Hepatocyte (in vitro differentiated cells): ENCODE measurements around the gene PRDM10. TPM values are rescaled to one million over a fixed set of nuclear protein-coding genes. Genes with fewer than 3 reads are reported as not detected.

Source experiments
- DNase-seq: peaks from one replicate; pipeline ENCODE4 v3.0.0-alpha.2; 2016; ENCODE audit warnings: low spot score
- H2AFZ ChIP-seq: fragments of 200-600 bp; sonication (generic); 2 replicates; pipeline ENCODE4 v1.6.0; 2016; ENCODE audit warnings: antibody characterized with exemption, mild to moderate bottlenecking
- H3K27ac ChIP-seq: fragments of 200-600 bp; sonication (generic); 2 replicates; pipeline ENCODE4 v1.5.1; 2016; ENCODE audit warnings: mild to moderate bottlenecking
- H3K27me3 ChIP-seq: fragments of 200-600 bp; sonication (generic); 2 replicates; pipeline ENCODE4 v1.6.1; 2016
- H3K36me3 ChIP-seq: fragments of 200-600 bp; sonication (generic); replicated peaks from 2 replicates; pipeline ENCODE4 v1.5.1; 2016; ENCODE audit warnings: low read depth; ENCODE audit not compliant: insufficient read depth
- H3K4me1 ChIP-seq: fragments of 200-600 bp; sonication (generic); 2 replicates; pipeline ENCODE4 v1.5.1; 2016; ENCODE audit warnings: mild to moderate bottlenecking, moderate library complexity; ENCODE audit not compliant: insufficient read depth
- H3K4me2 ChIP-seq: fragments of 200-600 bp; sonication (generic); 2 replicates; pipeline ENCODE4 v1.6.0; 2016
- H3K4me3 ChIP-seq: fragments of 200-600 bp; sonication (generic); 2 replicates; pipeline ENCODE4 v1.5.1; 2016; ENCODE audit warnings: mild to moderate bottlenecking
- H3K79me2 ChIP-seq: fragments of 200-600 bp; sonication (generic); 2 replicates; pipeline ENCODE4 v1.6.0; 2017; ENCODE audit warnings: mild to moderate bottlenecking
- H3K9me2 ChIP-seq: fragments of 200-600 bp; sonication (generic); replicated peaks from 2 replicates; pipeline ENCODE4 v1.6.0; 2017; ENCODE audit warnings: mild to moderate bottlenecking; ENCODE audit not compliant: insufficient read depth
- H3K9me3 ChIP-seq: fragments of 200-600 bp; sonication (generic); 2 replicates; pipeline ENCODE4 v1.5.1; 2016; ENCODE audit warnings: low read depth, mild to moderate bottlenecking
- H4K20me1 ChIP-seq: fragments of 200-600 bp; sonication (generic); 2 replicates; pipeline ENCODE4 v1.6.0; 2016; ENCODE audit warnings: mild to moderate bottlenecking; ENCODE audit not compliant: insufficient read depth, poor library complexity, severe bottlenecking
- CTCF ChIP-seq: fragments of 200-600 bp; sonication (generic); IDR thresholded peaks from 2 replicates; pipeline ENCODE4 v1.5.1; 2016; ENCODE audit warnings: antibody characterized with exemption, mild to moderate bottlenecking; ENCODE audit not compliant: poor library complexity
- EZH2 ChIP-seq: fragments of 200-600 bp; sonication (generic); IDR thresholded peaks from 2 replicates; pipeline ENCODE4 v1.6.1; 2016; ENCODE audit warnings: antibody characterized with exemption, mild to moderate bottlenecking, borderline replicate concordance
- EZH2phosphoT487 ChIP-seq: fragments of 200-600 bp; sonication (generic); IDR thresholded peaks from one replicate; pipeline ENCODE4 v1.6.1; 2018; ENCODE audit warnings: antibody characterized with exemption, mild to moderate bottlenecking, low read depth, moderate library complexity; ENCODE audit not compliant: unreplicated experiment, severe bottlenecking
- WGBS: methylation state at CpG from one replicate; pipeline ENCODE4 v1.1.6; 2016; ENCODE audit warnings: low lambda C conversion rate; ENCODE audit errors: missing lambda C conversion rate; 5-methylcytosine and 5-hydroxymethylcytosine counted together
- polyA plus RNA-seq: library from polyadenylated mRNA; unstranded; fragments of >200 nt; fragmentation: Nextera tagmentation; extraction: Ambion mirVana; gene quantifications from 2 replicates; pipeline ENCODE4 v1.2.1, GENCODE V29; 2016
- total RNA-seq: library from RNA; depleted of rRNA; stranded (reverse); fragments of >200 nt; gene quantifications from 2 replicates; pipeline ENCODE4 v1.2.3, GENCODE V29; 2014

The PRDM10 gene
- total and polyA plus RNA-seq, 2 experiments from 2014 or later = 3.8 to 7.1 TPM

- H3K4me3 ChIP-seq = no peak overlapping the region
- WGBS = 83% methylated on average over 1 of the region's 1 CpG
- no peaks in the 10 kb centered on the region for H3K9me3 ChIP-seq
- no peaks in the 10 kb centered on the region for H3K36me3 ChIP-seq
- TF ChIP-seq CTCF (no peak), EZH2phosphoT487 (no peak), EZH2 (no peak)
- H3K9me2 ChIP-seq = no peaks in the 10 kb centered on the region
- peak overlapping the region; percentile 68 for H3K27ac ChIP-seq
- H3K4me1 ChIP-seq = peaks cover 12% of the 10 kb centered on the region
- H4K20me1 ChIP-seq = no peaks in the 10 kb centered on the region
- no peaks in the 10 kb centered on the region for H3K79me2 ChIP-seq
- no peak overlapping the region for H3K4me2 ChIP-seq
- no peak for DNase-seq
- H3K27me3 ChIP-seq = no peaks in the 10 kb centered on the region
- H2AFZ ChIP-seq = no peak overlapping the region
Measured at GRCh38 chr11:129951866-129952262, 50.8 kb downstream of the PRDM10 start.

GRCh38 chr11:129951201-129951865 lies 51.3 kb downstream of the PRDM10 start:
- WGBS = 50% methylated on average over 10 of the region's 10 CpGs
- Histone ChIP-seq H3K27ac (peak overlapping the region; percentile 68), H3K9me3 (no peaks in the 10 kb centered on the region), H3K79me2 (no peaks in the 10 kb centered on the region), H3K9me2 (no peaks in the 10 kb centered on the region), H4K20me1 (no peaks in the 10 kb centered on the region), H3K27me3 (no peaks in the 10 kb centered on the region), H2AFZ (no peak overlapping the region), H3K36me3 (no peaks in the 10 kb centered on the region), H3K4me1 (peaks cover 12% of the 10 kb centered on the region), H3K4me3 (no peak overlapping the region), H3K4me2 (peak overlapping the region; percentile 18)
- DNase-seq = no peak
- TF ChIP-seq CTCF = no peak
- no peak for TF ChIP-seq EZH2
- no peak for TF ChIP-seq EZH2phosphoT487

GRCh38 chr11:129950101-129951091 lies 52.2 kb downstream of the PRDM10 start:
- Histone ChIP-seq H2AFZ (no peak overlapping the region), H3K4me1 (peaks cover 12% of the 10 kb centered on the region), H3K4me3 (no peak overlapping the region), H3K9me3 (no peaks in the 10 kb centered on the region), H3K27me3 (no peaks in the 10 kb centered on the region), H3K27ac (peak overlapping the region; percentile 68), H3K36me3 (no peaks in the 10 kb centered on the region), H3K79me2 (no peaks in the 10 kb centered on the region), H3K4me2 (peak overlapping the region; percentile 18), H4K20me1 (no peaks in the 10 kb centered on the region), H3K9me2 (no peaks in the 10 kb centered on the region)
- whole genome bisulfite sequencing = 43% methylated on average over 17 of the region's 17 CpGs
- DNase-seq = peak; percentile 68
- no peak for TF ChIP-seq CTCF
- no peak for TF ChIP-seq EZH2phosphoT487
- TF ChIP-seq EZH2 = no peak
